Inflammatory macrophage treated with lipopolysaccharide for 1 hour (primary cell): ENCODE results near the gene ASPDH.

Source experiments
- DNase-seq, 2 donors: peaks; one replicate each; pipeline ENCODE4 v3.0.0-alpha.2; 2020 to 2022

The ASPDH gene

DNA sequence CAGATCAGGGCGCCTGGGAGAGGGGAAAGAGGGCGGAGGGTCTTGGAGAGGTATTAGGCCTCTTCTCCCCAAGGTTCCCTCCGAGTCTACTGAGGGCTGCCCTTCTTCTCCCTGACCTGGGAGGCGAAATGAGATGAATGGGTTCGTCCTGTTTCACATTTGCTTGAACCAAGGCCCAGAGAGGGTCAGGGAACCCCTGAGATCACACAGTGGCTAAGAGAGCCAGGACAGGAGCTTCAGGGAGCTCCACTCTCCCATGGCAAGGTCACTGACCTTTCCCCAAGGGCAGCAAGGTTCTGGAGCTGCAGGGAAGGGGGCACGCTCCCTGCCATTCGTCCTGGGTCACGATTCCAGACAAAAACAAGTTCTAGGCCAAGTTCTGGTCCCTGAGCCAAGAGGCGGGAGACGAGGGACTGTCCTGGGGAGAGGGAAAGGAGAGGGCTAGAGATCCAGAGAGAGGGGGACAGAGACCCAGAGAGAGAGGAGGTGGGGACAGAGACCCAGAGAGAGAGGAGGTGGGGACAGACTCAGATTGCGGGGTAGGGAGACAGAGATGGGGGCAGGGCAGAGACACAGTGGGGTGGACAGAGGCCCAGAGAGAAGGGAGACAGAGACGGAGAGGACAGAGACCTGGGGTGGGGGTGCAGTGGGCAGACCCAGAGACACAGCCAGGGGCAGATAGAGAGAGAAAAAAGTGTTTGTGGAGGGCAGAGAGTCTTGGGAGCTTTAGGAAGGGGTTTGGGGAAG, 541 bp downstream of the ASPDH start:
- no peak for DNase-seq

DNA sequence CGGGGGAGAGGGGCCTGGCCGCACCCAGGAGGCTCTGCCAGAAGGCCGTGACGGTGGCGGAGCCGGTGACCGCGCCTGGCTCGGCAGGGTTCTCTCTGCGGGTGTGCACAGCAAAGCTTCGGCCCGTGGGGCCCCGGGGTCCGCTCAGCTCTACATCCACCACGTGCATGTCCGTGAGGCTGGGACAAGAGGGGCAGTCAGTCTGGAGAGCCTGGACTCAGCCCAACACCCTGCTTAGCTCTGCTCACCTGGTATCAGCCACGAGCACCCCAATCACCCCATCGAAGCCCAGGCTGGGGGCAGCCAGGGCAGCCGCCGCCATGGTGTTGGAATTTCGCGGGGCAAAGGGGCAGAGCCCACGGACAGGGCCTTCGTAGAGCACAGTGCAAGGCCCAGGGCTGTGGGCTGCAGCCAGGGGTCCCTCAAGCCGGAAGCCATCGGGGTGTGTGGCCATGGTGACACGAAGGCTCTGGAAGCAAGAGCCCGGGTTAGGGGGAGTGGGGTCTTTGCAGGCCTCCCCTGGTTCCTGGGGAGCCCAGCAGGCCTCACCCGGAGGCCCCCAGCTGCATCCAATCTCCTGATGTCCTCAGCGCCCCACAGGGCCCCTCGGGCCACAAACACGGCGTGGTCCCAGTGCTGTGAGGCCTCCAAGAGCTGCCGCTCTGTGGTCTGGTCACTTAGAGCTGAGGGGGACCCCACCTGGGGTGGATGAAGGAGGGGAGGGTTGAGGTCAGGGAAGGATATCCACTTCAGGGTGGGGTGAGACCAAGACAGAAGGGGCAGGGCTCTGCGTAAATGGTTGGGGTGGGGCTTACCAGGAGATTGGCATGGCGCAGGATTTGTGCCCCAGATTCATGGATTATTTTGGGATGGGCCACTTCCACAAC, 1.4 kb downstream of the ASPDH start:
- no peak for DNase-seq

DNA sequence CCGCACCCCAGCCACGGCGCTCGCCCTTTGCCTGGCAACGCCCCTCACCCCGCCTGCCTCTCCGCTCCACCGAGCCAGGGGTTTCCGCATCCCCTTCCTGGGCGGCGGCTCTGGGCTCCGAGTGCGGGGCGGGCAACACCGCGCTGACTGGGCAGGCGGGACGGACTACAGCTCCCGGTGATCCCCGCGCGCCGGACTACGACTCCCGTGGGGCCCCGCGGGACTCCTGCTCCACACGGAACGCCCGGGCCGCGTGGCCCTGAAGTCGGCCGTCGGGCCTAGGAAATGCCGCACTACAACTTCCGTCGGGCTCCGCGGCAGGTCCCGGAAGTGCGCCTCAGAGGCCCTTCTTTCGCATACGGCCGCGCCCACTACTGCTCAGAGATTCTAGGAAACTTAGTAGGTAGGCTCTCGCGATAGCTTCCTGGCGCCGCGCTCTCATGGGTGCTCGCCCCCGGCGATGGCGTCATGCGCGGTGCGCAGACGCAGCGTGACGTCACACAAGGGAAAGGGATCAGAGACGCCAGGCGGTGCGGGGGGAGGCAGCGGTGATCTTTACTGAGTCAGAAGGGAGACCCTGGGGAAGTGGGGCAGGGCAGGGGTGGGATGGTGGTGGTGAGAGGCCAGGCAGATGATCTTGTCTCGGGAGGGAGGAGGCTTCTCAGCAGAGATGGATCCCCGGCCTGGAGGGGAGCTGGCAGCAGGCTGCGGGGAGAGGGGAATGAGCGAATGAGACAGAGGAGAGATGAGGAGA, 2.5 kb downstream of the ASPDH start, which contains the start of gene JOSD2:
Gene JOSD2, minus strand, starts transcription at position 123 of the 754 bp plus-strand sequence. CDS start 760 bp downstream, outside the sequence.
- peak; percentile 99 for DNase-seq

DNA sequence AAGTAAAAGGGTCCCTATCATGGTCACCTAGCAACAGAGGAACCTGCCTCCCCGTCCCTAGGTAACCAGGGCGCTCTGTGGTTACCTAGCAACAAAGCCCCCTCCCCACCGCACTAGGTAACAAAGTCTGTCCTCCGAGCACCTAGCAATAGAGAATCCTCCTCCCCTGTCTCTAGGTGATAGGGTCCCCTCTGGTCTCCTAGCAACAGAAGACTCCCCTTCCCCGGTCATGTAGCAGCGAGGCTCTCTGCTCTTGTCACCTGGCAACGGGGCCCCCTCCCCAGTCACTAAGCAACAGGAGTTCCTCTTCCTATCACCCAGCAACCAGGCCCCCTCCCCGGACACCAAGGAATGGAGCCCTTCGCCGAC, 3.0 kb downstream of the ASPDH start:
- no peak for DNase-seq

GRCh38 chr19:50510121-50510670, 3.5 kb downstream of the ASPDH start:
- DNase-seq: no peak

GRCh38 chr19:50509366-50509765, 4.3 kb downstream of the ASPDH start:
- no peak for DNase-seq

DNA sequence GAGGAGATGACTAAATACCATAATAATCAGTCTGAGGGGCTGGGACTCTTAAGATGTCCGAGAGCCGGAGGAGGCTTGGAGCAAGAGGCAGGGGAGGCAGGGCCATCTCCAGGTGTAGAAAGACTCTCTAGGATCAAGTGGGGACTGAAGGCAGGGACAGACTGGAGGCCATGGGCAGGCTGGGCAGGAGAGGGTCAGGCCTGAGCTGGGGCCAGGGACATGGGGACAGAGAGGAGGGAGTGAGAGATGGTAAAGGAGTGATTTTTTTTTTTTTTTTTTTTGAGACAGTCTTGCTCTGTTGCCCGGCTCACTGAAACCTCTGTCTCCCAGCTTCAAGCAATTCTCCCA, 4.9 kb downstream of the ASPDH start:
- DNase-seq: no peak

DNA sequence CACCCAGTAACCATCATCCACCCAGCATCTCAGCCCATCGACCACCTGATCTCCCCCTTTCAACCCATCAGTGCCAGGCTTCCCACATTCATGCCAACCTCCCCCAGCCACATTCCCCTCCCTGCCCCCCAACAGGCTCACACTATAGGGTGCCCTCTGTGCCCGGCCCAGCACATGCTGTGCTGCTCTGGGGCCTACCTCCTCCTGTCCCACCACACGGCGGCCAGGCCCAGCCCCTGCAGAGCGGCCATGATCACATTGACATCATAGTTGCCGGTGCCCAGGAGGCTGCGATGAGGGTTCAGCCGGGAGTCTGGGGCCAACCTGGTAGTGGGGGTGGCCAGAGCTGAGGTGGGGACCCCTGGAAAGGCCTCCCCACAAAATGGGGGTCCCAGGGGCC, 6.3 kb downstream of the ASPDH start:
- DNase-seq: no peak

GRCh38 chr19:50506700-50507099, 7.0 kb downstream of the ASPDH start:
- no peak for DNase-seq

DNA sequence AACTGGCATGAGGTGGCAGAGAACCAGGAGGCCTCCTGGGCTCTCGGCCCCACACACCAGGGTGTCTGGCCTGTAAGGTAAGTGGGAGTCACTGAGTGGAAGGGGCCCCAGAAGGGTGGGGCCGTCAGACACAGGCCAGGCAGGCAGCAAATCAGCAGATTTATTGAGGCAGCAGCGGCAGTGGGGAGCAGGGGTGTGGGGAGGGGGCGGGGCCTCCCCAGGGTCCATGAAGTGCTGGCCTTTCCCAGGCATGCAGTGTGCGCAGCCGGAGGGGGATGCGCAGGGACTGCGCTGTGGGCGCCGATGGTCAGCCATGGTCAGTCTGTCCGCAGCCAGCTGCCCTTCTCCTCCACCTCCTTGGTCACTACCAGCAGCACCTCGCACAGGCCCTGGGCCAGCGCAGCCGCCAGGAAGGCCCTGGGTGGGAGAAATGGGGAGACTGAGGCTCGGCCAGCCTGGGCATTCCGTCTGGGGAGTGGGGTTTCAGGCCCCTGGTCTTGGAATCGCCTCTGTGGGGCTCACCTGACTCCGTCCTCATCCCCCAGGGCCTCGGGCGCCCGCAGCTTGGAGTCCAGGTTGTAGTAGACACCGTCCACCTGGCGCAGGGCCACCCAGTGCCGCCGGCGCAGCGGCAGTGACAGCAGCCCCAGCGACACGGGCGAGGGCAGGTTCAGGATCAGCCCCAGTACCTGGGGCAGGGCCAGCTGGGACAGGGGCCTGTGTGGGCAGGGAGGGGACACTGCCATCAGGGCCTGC, 7.7 kb downstream of the ASPDH start:
- no peak for DNase-seq

GRCh38 chr19:50501568-50502475, 11.9 kb downstream of the ASPDH start:
- DNase-seq: no peak

GRCh38 chr19:50501186-50501567, 12.5 kb downstream of the ASPDH start:
- DNase-seq: no peak

- DNase-seq: no peak
Measured at GRCh38 chr19:50500753-50501151, 13.0 kb downstream of the ASPDH start.

GRCh38 chr19:50500060-50500752, 13.5 kb downstream of the ASPDH start:
- no peak for DNase-seq

- no peak for DNase-seq
Measured at GRCh38 chr19:50498219-50499056, 15.3 kb downstream of the ASPDH start.

DNA sequence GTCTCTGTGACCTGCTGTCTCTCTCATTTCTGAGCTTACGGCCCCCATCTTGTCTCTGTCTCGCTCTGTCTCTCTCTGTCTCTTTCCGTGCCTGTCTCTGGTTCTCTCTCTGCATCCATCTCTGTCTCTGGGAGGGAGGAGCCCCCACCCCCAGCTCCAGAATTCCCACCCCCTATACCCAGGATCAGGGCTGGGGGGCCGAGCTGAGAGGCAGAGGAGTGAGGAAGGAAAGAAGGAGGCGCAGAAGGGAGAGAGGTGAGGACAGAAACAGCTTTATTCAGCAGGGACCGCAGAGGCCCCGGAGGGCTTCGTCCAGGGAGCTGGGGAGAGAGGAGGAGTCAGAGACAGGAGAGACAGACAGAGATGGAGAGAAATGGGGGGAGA, 16.7 kb downstream of the ASPDH start:
- DNase-seq: no peak

- DNase-seq: no peak
Measured at GRCh38 chr19:50496189-50497021, 17.3 kb downstream of the ASPDH start.

DNA sequence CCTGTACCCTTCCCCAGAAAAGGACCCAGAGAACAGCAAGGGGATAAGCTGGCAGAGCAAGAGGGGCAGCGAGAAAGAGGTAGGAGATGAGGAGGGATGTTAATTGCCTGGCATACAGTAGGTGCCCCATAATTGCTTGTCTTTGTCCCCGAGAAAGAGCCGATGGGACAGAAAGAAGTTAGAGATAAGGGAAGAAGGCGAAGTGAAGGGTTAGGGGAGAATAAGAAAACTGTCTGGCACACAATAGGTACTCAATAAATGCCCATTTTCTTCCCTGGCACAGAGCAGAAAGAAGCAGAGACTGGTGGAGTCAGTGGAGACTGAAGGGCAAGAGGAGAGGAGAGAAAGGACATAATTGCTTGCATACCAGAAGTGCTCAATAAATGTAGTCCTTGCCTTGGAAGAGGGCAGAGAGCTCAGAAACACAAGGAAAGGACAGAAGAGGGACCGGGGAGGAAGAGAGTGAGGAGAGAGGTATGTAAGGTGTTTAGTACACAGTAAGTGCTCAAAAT, 18.6 kb downstream of the ASPDH start:
- DNase-seq: no peak
